HepG2 (cell line): ENCODE measurements around the gene THRSP. TPM values are rescaled to one million over a fixed set of nuclear protein-coding genes. Genes with fewer than 3 reads are reported as not detected.

Source experiments
- ARNT ChIP-seq: fragments of 450-650 bp; IDR thresholded peaks from 2 replicates; pipeline ENCODE4 v1.6.1; 2017
- CREB1 ChIP-seq, 2 experiments: fragments of 450-650 bp in 1 of 2; IDR thresholded peaks; 2 replicates each; pipeline ENCODE4 v1.6.1; 2016 to 2017; ENCODE audit warnings: control low read depth in 1 of 2, mild to moderate bottlenecking in 1 of 2, missing compliant biosample characterization in 1 of 2, missing genetic modification characterization in 1 of 2
- DNMT1 ChIP-seq: sonication (generic); formaldehyde crosslinking; IDR thresholded peaks from 2 replicates; pipeline ENCODE4 v1.5.1; 2020; ENCODE audit warnings: mild to moderate bottlenecking, missing genetic modification reagents
- FOXA3 ChIP-seq: IDR thresholded peaks from 2 replicates; pipeline ENCODE4 v1.6.1; 2016; ENCODE audit warnings: missing genetic modification reagents, missing compliant biosample characterization
- KDM1A ChIP-seq: IDR thresholded peaks from 2 replicates; pipeline ENCODE4 v1.6.1; 2016; ENCODE audit warnings: missing compliant biosample characterization
- KLF16 ChIP-seq, 2 experiments: sonication (generic) in 1 of 2; formaldehyde crosslinking in 1 of 2; IDR thresholded peaks; 2 replicates each; pipeline versions ENCODE4 v1.6.1 to v1.8.0; 2016 to 2023; ENCODE audit warnings: missing genetic modification reagents in 2 of 2, missing compliant biosample characterization in 1 of 2
- KLF9 ChIP-seq: IDR thresholded peaks from 2 replicates; pipeline ENCODE4 v1.6.1; 2016; ENCODE audit warnings: low read depth
- MED1 ChIP-seq: sonication (generic); formaldehyde crosslinking; IDR thresholded peaks from 2 replicates; pipeline ENCODE4 v1.4.0; 2020; ENCODE audit warnings: missing genetic modification reagents
- RBM39 ChIP-seq: fragments of 200-400 bp; formaldehyde crosslinking; IDR thresholded peaks from one replicate; pipeline ENCODE4 v1.6.1; 2018; ENCODE audit warnings: antibody characterized with exemption, mild to moderate bottlenecking, low read depth, low read length; ENCODE audit not compliant: poor library complexity, severe bottlenecking
- SPEN ChIP-seq: sonication (generic); formaldehyde crosslinking; IDR thresholded peaks from 2 replicates; pipeline ENCODE4 v1.5.1; 2020; ENCODE audit warnings: low read depth, mild to moderate bottlenecking, missing genetic modification reagents
- STAG1 ChIP-seq: sonication (generic); formaldehyde crosslinking; IDR thresholded peaks from 2 replicates; pipeline ENCODE4 v1.4.0; 2020; ENCODE audit warnings: missing genetic modification reagents
- TBX2 ChIP-seq: sonication (generic); formaldehyde crosslinking; IDR thresholded peaks from 2 replicates; pipeline ENCODE4 v1.5.0; 2020; ENCODE audit warnings: missing genetic modification reagents, mild to moderate bottlenecking, borderline replicate concordance
- ZBTB38 ChIP-seq: sonication (generic); formaldehyde crosslinking; IDR thresholded peaks from 2 replicates; pipeline ENCODE4 v1.5.1; 2020; ENCODE audit warnings: mild to moderate bottlenecking, missing genetic modification reagents
- ZFP41 ChIP-seq: sonication (generic); formaldehyde crosslinking; IDR thresholded peaks from 2 replicates; pipeline ENCODE4 v1.4.0; 2020; ENCODE audit warnings: mild to moderate bottlenecking, missing genetic modification reagents, borderline replicate concordance
- ZNF232 ChIP-seq: sonication (generic); formaldehyde crosslinking; IDR thresholded peaks from 2 replicates; pipeline ENCODE4 v1.4.0; 2020; ENCODE audit warnings: missing genetic modification reagents, borderline replicate concordance
- ZNF343 ChIP-seq: sonication (generic); formaldehyde crosslinking; IDR thresholded peaks from 2 replicates; pipeline ENCODE4 v1.4.0; 2020; ENCODE audit warnings: mild to moderate bottlenecking, missing genetic modification reagents
- ZNF430 ChIP-seq: sonication (generic); formaldehyde crosslinking; IDR thresholded peaks from 2 replicates; pipeline ENCODE4 v1.9.0; 2021; ENCODE audit warnings: mild to moderate bottlenecking, missing genetic modification reagents
- ZNF567 ChIP-seq: sonication (generic); formaldehyde crosslinking; IDR thresholded peaks from 2 replicates; pipeline ENCODE4 v1.8.1; 2023; ENCODE audit warnings: mild to moderate bottlenecking, missing genetic modification reagents, borderline replicate concordance
- ZNF644 ChIP-seq: IDR thresholded peaks from 2 replicates; pipeline ENCODE4 v1.6.1; 2016; ENCODE audit warnings: low read depth
- polyA plus RNA-seq, 8 experiments: library from polyadenylated mRNA; depleted of rRNA in 3 of 8; stranded (reverse) in 7 of 8; unstranded in 1 of 8; fragments of >200 nt; fragmentation: Illumina TruSeq in 4 of 8; extraction: Trizol in 4 of 8; gene quantifications; 2 replicates each; pipeline versions ENCODE4 v1.2.1 to v1.2.3, GENCODE V29; 2011 to 2016; ENCODE audit warnings: low read depth in 4 of 8, missing spikeins in 1 of 8, mixed read lengths in 1 of 8; ENCODE audit not compliant: insufficient read depth in 1 of 8
- total RNA-seq, 5 experiments: library from RNA; depleted of rRNA; stranded (reverse); fragments of >200 nt; fragmentation: Illumina TruSeq; extraction: Trizol; gene quantifications; 2 replicates each; pipeline ENCODE4 v1.2.3, GENCODE V29; 2016; ENCODE audit warnings: low read depth in 1 of 5
- TF ChIP-seq, protein P1 (sequence below): sonication (generic); formaldehyde crosslinking; conservative IDR thresholded peaks from 2 replicates; pipeline ENCODE4 v1.8.0; 2022; ENCODE audit warnings: low read depth, missing genetic modification reagents
- TF ChIP-seq, protein P2 (sequence below): sonication (generic); formaldehyde crosslinking; IDR thresholded peaks from 2 replicates; pipeline ENCODE4 v1.4.0; 2020; ENCODE audit warnings: low read depth, mild to moderate bottlenecking, missing genetic modification reagents
- TF ChIP-seq, protein P3 (sequence below): sonication (generic); formaldehyde crosslinking; IDR thresholded peaks from 2 replicates; pipeline ENCODE4 v1.4.0; 2020; ENCODE audit warnings: missing genetic modification reagents
- TF ChIP-seq, protein P4 (sequence below): sonication (generic); formaldehyde crosslinking; IDR thresholded peaks from 2 replicates; pipeline ENCODE4 v1.4.0; 2020; ENCODE audit warnings: missing genetic modification reagents
- TF ChIP-seq, protein P5 (sequence below): IDR thresholded peaks from 2 replicates; pipeline ENCODE4 v1.6.1; 2012; ENCODE audit warnings: inconsistent platforms

Gene THRSP
- total and polyA plus RNA-seq, 2 of the 13 experiments (the other 11 are each of a cell fraction or from before 2014, with no cell fraction given) = 0.13 to 0.58 TPM

DNA sequence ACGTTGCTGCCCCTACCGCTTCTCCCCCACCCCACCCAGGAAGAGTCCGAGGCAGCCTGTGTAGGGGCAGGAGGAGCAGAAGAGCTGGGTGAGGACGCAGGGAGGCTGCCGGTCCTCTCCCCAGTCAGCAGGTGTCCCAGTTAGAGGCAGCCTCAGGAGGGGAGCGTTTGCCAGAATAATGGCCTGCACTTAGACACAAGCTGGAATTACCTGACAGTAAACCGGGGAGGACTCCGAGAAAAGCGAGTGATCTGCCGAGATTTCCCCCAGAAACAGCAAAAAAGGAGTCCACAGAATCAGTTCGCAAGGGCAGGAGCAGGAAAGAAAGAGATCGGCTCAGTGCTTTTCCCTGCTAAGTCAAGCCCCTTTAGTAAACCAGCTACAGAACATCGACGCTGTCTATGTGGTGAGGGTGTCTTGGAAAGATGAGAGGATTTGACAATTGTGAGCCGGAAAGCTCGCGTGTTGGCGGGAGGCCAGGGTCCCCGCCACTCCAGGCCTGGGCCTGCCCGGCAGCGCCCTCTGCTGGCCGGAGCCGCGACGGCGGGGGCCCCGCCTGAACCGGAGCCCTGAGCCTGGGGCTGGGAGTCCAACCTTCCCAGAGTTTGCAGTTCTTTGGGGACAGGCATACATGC lies 17.7 kb upstream of the THRSP start (continued):
- TF ChIP-seq KDM1A (CRISPR knock-in tag) (no peak), RBM39 (peak; percentile 46), ZBTB38 (CRISPR knock-in tag) (peak; percentile 88), SPEN (CRISPR knock-in tag) (peak; percentile 73), KLF9 (no peak), ZNF567 (CRISPR knock-in tag) (peak; percentile 69; the same call in 1 of the 2 replicates), KLF16 (CRISPR knock-in tag; IDR thresholded peaks at IDR 0.05) (peak in 1 of 2 experiments; percentile 87; a peak in 1 of 4 replicates), TBX2 (CRISPR knock-in tag) (peak; percentile 61), ZNF430 (CRISPR knock-in tag) (peak; percentile 57; the same call in 1 of the 2 replicates), FOXA3 (CRISPR knock-in tag) (peak; percentile 38; the same call in 1 of the 2 replicates), STAG1 (CRISPR knock-in tag) (peak; percentile 89), MED1 (peak; percentile 62; the same call in 1 of the 2 replicates), ZNF343 (0 out of 2 replicates have a peak, but pooled peaks have one; percentile 55), CREB1 (IDR thresholded peaks at IDR 0.05) (no peak), CREB1 (CRISPR knock-in tag; IDR thresholded peaks at IDR 0.05) (no peak), DNMT1 (CRISPR knock-in tag) (peak; percentile 84; the same call in 1 of the 2 replicates), ZNF232 (CRISPR knock-in tag) (no peak), ZNF644 (0 out of 2 replicates have a peak, but pooled peaks have one; percentile 53), ZFP41 (CRISPR knock-in tag) (0 out of 2 replicates have a peak, but pooled peaks have one; percentile 40), ARNT (no peak)
- TF ChIP-seq, protein P1, sequence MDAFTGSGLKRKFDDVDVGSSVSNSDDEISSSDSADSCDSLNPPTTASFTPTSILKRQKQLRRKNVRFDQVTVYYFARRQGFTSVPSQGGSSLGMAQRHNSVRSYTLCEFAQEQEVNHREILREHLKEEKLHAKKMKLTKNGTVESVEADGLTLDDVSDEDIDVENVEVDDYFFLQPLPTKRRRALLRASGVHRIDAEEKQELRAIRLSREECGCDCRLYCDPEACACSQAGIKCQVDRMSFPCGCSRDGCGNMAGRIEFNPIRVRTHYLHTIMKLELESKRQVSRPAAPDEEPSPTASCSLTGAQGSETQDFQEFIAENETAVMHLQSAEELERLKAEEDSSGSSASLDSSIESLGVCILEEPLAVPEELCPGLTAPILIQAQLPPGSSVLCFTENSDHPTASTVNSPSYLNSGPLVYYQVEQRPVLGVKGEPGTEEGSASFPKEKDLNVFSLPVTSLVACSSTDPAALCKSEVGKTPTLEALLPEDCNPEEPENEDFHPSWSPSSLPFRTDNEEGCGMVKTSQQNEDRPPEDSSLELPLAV (CRISPR knock-in tag) = no peak
- TF ChIP-seq, protein P2, sequence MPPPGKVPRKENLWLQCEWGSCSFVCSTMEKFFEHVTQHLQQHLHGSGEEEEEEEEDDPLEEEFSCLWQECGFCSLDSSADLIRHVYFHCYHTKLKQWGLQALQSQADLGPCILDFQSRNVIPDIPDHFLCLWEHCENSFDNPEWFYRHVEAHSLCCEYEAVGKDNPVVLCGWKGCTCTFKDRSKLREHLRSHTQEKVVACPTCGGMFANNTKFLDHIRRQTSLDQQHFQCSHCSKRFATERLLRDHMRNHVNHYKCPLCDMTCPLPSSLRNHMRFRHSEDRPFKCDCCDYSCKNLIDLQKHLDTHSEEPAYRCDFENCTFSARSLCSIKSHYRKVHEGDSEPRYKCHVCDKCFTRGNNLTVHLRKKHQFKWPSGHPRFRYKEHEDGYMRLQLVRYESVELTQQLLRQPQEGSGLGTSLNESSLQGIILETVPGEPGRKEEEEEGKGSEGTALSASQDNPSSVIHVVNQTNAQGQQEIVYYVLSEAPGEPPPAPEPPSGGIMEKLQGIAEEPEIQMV (CRISPR knock-in tag) = peak; percentile 78
- TF ChIP-seq, protein P3, sequence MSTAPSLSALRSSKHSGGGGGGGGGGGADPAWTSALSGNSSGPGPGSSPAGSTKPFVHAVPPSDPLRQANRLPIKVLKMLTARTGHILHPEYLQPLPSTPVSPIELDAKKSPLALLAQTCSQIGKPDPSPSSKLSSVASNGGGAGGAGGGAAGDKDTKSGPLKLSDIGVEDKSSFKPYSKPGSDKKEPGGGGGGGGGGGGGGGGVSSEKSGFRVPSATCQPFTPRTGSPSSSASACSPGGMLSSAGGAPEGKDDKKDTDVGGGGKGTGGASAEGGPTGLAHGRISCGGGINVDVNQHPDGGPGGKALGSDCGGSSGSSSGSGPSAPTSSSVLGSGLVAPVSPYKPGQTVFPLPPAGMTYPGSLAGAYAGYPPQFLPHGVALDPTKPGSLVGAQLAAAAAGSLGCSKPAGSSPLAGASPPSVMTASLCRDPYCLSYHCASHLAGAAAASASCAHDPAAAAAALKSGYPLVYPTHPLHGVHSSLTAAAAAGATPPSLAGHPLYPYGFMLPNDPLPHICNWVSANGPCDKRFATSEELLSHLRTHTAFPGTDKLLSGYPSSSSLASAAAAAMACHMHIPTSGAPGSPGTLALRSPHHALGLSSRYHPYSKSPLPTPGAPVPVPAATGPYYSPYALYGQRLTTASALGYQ (CRISPR knock-in tag) = peak; percentile 30; the same call in 1 of the 2 replicates
- TF ChIP-seq, protein P4, sequence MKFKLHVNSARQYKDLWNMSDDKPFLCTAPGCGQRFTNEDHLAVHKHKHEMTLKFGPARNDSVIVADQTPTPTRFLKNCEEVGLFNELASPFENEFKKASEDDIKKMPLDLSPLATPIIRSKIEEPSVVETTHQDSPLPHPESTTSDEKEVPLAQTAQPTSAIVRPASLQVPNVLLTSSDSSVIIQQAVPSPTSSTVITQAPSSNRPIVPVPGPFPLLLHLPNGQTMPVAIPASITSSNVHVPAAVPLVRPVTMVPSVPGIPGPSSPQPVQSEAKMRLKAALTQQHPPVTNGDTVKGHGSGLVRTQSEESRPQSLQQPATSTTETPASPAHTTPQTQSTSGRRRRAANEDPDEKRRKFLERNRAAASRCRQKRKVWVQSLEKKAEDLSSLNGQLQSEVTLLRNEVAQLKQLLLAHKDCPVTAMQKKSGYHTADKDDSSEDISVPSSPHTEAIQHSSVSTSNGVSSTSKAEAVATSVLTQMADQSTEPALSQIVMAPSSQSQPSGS (CRISPR knock-in tag) = peak; percentile 45; the same call in 1 of the 2 replicates
- TF ChIP-seq, protein P5, sequence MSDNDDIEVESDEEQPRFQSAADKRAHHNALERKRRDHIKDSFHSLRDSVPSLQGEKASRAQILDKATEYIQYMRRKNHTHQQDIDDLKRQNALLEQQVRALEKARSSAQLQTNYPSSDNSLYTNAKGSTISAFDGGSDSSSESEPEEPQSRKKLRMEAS = peak; percentile 52
